Measurements from ENCODE around the gene CDK6.

DNA sequence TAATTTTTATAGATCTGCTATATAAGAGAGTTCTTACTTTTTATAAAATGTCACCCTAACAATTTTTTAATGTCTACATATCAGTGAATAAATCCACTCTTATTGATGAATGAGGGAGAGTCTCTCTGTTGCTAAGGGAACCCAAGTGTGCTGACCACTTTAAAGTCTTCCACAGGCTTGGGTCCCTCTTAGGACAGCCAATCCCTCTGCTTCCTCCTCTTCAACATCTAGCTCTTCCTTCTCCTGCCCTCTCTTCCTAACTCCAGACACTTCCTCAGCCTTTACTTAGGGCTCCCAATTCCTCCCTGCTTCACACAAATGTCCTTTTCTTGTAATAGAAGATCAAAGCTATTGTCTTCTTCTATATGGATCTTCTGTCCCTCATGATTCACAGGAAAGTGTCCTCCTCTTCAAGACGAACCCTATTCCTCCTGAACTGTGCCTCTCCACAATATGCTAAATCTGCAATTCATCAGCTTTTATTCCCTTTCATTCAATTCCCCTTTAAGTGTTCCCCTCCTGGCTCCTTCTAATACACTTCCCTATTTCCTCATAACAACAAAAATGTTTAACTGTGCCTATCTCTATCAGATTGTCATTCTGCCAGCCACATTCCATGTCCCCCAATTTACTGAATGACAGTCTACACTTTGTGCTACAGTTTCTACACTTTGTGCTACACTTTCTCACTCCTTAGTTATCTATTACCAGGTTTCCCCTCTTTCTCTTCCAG, 37.7 kb downstream of the CDK6 start:
- no peak for TF ChIP-seq BRCA1 (IDR thresholded peaks at IDR 0.05; ENCODE audit: low read depth, low read length)
- no peak for TF ChIP-seq TAF1 (IDR thresholded peaks at IDR 0.05; ENCODE audit: low read depth, low read length)
- no peak for TF ChIP-seq TCF12 (IDR thresholded peaks at IDR 0.05; ENCODE audit: low read depth, low read length)
- no peak for TF ChIP-seq CEBPB (IDR thresholded peaks at IDR 0.05; ENCODE audit: low read depth, low read length)

Data from H1 (cell line).